ENCODE data around the gene ERFE.
A peak's percentile ranks its signal among the peaks of the same experiment; 100 is the strongest.

ERFE gene

GRCh38 chr2:238148981-238149380 is 9.8 kb upstream of the ERFE start:
- no peak for TF ChIP-seq CTCF (conservative IDR thresholded peaks at IDR 0.05; ENCODE audit: low read depth, low read length)
- no peak overlapping the region for H3K4me3 ChIP-seq (ENCODE audit: low read length)
- DNase-seq (ENCODE audit: low read depth): no peak

DNA sequence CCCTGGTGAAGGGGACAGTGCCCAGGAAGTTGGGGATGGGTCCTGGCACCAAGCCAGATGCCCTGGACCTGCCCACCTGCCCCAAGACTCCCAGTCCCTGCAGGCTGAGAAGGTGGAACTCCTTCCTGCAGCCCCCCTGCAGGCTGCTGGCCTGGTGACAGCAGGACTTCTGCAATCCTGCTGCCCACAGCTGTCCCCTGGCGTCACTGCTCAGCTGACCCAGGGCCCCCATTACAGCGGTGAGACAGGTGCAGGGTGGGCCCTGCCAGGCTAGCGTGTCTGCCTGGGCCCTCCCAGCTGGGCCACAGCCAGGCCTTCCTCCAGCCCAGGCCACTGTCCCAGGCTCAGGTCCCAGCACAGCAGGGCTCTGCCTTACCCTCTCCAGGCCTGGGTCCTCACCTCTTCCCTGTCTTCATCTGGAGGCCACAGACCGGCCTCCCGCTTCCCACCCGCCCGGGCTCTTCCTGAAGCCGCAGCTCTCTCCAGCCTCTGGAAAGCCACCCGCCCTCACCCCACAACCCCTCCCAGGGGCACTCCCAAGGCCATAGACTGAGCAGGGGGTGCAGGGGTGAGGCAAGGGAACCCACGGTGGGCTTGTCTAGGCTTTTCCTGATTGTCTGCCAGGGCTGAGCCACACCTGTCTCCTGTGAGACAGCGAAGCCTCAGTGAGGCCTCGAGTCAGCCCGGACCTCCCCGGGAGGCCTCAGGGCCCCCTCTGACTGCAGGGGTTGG is 8.8 kb upstream of the ERFE start:
- TF ChIP-seq CTCF (conservative IDR thresholded peaks at IDR 0.05; ENCODE audit: low read depth, low read length): no peak
- DNase-seq (ENCODE audit: low read depth): no peak
- no peak overlapping the region for H3K4me3 ChIP-seq (ENCODE audit: low read length)

GRCh38 chr2:238150686-238151085 is 8.1 kb upstream of the ERFE start:
- DNase-seq (ENCODE audit: low read depth): no peak
- no peak for TF ChIP-seq CTCF (conservative IDR thresholded peaks at IDR 0.05; ENCODE audit: low read depth, low read length)
- no peak overlapping the region for H3K4me3 ChIP-seq (ENCODE audit: low read length)

DNA sequence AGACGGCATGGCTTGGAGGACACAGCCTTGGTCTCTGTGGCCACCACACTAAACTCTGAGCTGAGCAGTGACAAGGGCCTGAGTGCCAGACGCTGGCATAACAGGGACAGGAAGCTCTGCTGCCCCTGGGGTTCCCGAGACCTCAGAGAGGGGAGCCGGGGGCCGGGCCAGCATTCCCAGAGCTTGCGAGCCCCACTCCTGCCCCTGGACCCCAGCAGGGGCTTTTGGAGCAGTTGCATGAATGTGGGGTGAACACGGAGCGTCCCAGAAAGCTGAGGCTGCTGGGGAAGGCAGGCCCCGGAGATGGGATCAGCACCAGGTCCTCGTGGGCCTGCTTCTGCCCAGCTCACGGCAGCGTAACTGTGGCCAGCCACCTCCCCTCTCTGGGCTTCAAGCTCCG is 7.6 kb upstream of the ERFE start:
- no peak for DNase-seq (ENCODE audit: low read depth)
- no peak overlapping the region for H3K4me3 ChIP-seq (ENCODE audit: low read length)
- no peak for TF ChIP-seq CTCF (conservative IDR thresholded peaks at IDR 0.05; ENCODE audit: low read depth, low read length)

DNA sequence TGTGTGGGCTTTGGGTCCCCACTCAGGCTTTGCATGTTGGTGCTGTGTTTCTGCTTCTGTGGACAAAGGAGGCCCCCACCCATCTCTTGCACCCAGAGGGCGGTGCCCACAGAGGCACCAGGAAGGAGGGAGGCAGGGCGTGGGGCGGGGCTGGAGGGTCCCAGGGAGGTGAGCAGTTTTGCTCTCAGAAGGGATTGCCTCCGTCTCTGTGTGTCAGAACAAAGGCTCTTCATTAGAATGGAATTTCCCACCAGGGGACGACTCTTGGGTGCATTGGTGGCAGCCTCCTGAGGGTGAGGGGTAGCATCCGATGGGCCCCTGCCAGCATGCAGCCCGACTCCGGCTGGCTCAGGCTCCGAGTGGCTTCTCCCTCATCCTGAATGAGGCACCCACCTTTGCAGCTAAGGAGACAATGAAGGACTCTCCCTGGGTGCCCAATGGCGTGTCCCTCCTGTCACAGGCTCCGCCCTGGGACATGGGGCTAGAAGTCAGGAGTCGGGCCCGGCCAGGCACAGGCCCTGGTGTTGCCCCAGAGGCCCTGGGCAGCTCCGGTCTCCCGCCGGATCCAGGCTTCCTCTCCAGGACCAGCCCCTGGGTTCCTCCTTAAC is 7.0 kb upstream of the ERFE start:
- H3K4me3 ChIP-seq (ENCODE audit: low read length): no peak overlapping the region
- TF ChIP-seq CTCF (conservative IDR thresholded peaks at IDR 0.05; ENCODE audit: low read depth, low read length): no peak
- no peak for DNase-seq (ENCODE audit: low read depth)

GRCh38 chr2:238152771-238153688 is 5.7 kb upstream of the ERFE start:
- peak; percentile 32 for TF ChIP-seq CTCF (conservative IDR thresholded peaks at IDR 0.05; ENCODE audit: low read depth, low read length)
- no peak for DNase-seq (ENCODE audit: low read depth)
- H3K4me3 ChIP-seq (ENCODE audit: low read length): no peak overlapping the region
